ENCODE results near the gene TEAD2. TPM values are rescaled to one million over a fixed set of nuclear protein-coding genes. Genes with fewer than 3 reads are reported as not detected.

Gene TEAD2
- total and polyA plus RNA-seq, 12 donors = 5.4 to 42.8 (median 27.4) TPM

GRCh38 chr19:49371184-49371583 is 9.0 kb upstream of the TEAD2 start:
- no peak for DNase-seq
- H3K27ac ChIP-seq = no peak overlapping the region
- no peaks in the 10 kb centered on the region for H3K4me1 ChIP-seq (replicated peaks in 1 of 2)
- no peaks in the 10 kb centered on the region for H3K27me3 ChIP-seq
- WGBS, 4 donors = 56 to 89% (median 69%) methylated on average over 3 of the region's 3 CpGs
- no peaks in the 10 kb centered on the region for H3K36me3 ChIP-seq (replicated peaks in 1 of 2)
- H3K4me3 ChIP-seq = no peak overlapping the region
- TF ChIP-seq CTCF (IDR thresholded peaks at IDR 0.05) (no peak), POLR2A (IDR thresholded peaks at IDR 0.05) (no peak)
- intact Hi-C loops (cut with DNase I) = no loop called here
- no peaks in the 10 kb centered on the region for H3K9me3 ChIP-seq (replicated peaks in 1 of 3)

GRCh38 chr19:49368711-49369358 is 6.6 kb upstream of the TEAD2 start:
- Histone ChIP-seq H3K4me3 (no peak overlapping the region), H3K4me1 (replicated peaks in 1 of 2) (peaks cover 2 to 4% of the 10 kb centered on the region in 2 donors), H3K27ac (no peak overlapping the region), H3K27me3 (no peaks in the 10 kb centered on the region), H3K9me3 (replicated peaks in 1 of 3) (no peaks in the 10 kb centered on the region), H3K36me3 (replicated peaks in 1 of 2) (no peaks in the 10 kb centered on the region)
- no peak for DNase-seq
- intact Hi-C loops (cut with DNase I) = no loop called here
- TF ChIP-seq POLR2A (IDR thresholded peaks at IDR 0.05) (no peak), CTCF (IDR thresholded peaks at IDR 0.05) (no peak)
- 79 to 92% (median 89%) methylated on average over 5 of the region's 5 CpGs for WGBS, 4 donors

GRCh38 chr19:49366110-49366509 is 3.9 kb upstream of the TEAD2 start:
- intact Hi-C loops (cut with DNase I) = no loop called here
- no peak for TF ChIP-seq POLR2A (IDR thresholded peaks at IDR 0.05)
- no peak for TF ChIP-seq CTCF (IDR thresholded peaks at IDR 0.05)
- DNase-seq = no peak
- H3K4me3 ChIP-seq = no peak overlapping the region
- no peaks in the 10 kb centered on the region for H3K36me3 ChIP-seq (replicated peaks in 1 of 2)
- H3K27ac ChIP-seq = no peak overlapping the region
- H3K9me3 ChIP-seq (replicated peaks in 1 of 3) = no peaks in the 10 kb centered on the region
- H3K27me3 ChIP-seq = no peaks in the 10 kb centered on the region
- H3K4me1 ChIP-seq (replicated peaks in 1 of 2) = peaks cover 8 to 10% of the 10 kb centered on the region in 2 donors

GRCh38 chr19:49364083-49364737 is 2.0 kb upstream of the TEAD2 start:
- intact Hi-C loops (cut with DNase I) = no loop called here
- WGBS, 4 donors = 64 to 75% (median 66%) methylated on average over 26 to 27 of the region's 27 CpGs
- peak overlapping the region in 3 of 5 donors; percentile 29 to 89 (median 53) for H3K27ac ChIP-seq
- TF ChIP-seq POLR2A (IDR thresholded peaks at IDR 0.05) (no peak), CTCF (IDR thresholded peaks at IDR 0.05) (no peak)
- H3K36me3 ChIP-seq (replicated peaks in 1 of 2) = peaks cover 0 to 3% of the 10 kb centered on the region in 2 donors
- peak overlapping the region in 1 of 4 donors; percentile 12 for H3K4me3 ChIP-seq
- no peaks in the 10 kb centered on the region for H3K27me3 ChIP-seq
- H3K4me1 ChIP-seq (replicated peaks in 1 of 2) = peaks cover 8 to 10% of the 10 kb centered on the region in 2 donors
- no peaks in the 10 kb centered on the region for H3K9me3 ChIP-seq (replicated peaks in 1 of 3)
- peak in 1 of 7 donors; percentile 43 for DNase-seq

Data from adrenal gland (tissue), 12 donors.